Measurements from ENCODE around the gene XPOT.

DNA sequence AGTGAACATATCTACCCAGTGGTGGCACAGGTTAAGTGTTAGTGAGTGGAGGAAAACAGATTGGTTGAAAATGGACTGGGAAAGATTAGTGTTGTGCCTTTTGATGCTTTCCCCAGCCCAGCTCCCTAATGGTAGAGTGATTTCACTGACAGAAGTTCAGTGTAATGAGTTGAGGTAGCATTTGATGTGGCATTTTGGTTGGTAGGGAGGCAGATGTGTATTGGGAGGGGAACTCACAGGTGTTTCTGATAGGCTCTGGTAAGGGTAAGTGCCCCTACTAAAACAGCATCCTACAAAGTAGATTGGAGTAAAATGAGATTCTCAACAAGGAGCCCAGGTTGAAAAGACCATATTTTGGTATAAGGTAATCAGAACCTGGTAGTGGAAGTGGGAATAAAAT lies 51.9 kb downstream of the XPOT start:
- TF ChIP-seq, protein P1, sequence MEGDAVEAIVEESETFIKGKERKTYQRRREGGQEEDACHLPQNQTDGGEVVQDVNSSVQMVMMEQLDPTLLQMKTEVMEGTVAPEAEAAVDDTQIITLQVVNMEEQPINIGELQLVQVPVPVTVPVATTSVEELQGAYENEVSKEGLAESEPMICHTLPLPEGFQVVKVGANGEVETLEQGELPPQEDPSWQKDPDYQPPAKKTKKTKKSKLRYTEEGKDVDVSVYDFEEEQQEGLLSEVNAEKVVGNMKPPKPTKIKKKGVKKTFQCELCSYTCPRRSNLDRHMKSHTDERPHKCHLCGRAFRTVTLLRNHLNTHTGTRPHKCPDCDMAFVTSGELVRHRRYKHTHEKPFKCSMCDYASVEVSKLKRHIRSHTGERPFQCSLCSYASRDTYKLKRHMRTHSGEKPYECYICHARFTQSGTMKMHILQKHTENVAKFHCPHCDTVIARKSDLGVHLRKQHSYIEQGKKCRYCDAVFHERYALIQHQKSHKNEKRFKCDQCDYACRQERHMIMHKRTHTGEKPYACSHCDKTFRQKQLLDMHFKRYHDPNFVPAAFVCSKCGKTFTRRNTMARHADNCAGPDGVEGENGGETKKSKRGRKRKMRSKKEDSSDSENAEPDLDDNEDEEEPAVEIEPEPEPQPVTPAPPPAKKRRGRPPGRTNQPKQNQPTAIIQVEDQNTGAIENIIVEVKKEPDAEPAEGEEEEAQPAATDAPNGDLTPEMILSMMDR (conservative IDR thresholded peaks at IDR 0.05; ENCODE audit: low read depth, low read length): no peak
- TF ChIP-seq CHD1 (IDR thresholded peaks at IDR 0.05; ENCODE audit: low read depth, low read length) (no peak), CEBPB (IDR thresholded peaks at IDR 0.05; ENCODE audit: low read depth, low read length) (no peak), POLR2A (IDR thresholded peaks at IDR 0.05; ENCODE audit: low read depth, low read length) (no peak), MXI1 (IDR thresholded peaks at IDR 0.05; ENCODE audit: borderline replicate concordance, low read depth, low read length) (no peak)
- TF ChIP-seq, protein P2, sequence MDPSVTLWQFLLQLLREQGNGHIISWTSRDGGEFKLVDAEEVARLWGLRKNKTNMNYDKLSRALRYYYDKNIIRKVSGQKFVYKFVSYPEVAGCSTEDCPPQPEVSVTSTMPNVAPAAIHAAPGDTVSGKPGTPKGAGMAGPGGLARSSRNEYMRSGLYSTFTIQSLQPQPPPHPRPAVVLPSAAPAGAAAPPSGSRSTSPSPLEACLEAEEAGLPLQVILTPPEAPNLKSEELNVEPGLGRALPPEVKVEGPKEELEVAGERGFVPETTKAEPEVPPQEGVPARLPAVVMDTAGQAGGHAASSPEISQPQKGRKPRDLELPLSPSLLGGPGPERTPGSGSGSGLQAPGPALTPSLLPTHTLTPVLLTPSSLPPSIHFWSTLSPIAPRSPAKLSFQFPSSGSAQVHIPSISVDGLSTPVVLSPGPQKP (IDR thresholded peaks at IDR 0.05; ENCODE audit: borderline replicate concordance, low read depth, low read length): no peak
- TF ChIP-seq, protein P3, sequence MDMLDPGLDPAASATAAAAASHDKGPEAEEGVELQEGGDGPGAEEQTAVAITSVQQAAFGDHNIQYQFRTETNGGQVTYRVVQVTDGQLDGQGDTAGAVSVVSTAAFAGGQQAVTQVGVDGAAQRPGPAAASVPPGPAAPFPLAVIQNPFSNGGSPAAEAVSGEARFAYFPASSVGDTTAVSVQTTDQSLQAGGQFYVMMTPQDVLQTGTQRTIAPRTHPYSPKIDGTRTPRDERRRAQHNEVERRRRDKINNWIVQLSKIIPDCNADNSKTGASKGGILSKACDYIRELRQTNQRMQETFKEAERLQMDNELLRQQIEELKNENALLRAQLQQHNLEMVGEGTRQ (IDR thresholded peaks at IDR 0.05; ENCODE audit: low read depth, low read length): no peak
